Activated naive CD4-positive, alpha-beta T cell treated with anti-CD3 and anti-CD28 coated beads, Interleukin-2, amount 50 U/mL, for 24 hours (primary cell): ENCODE results near the gene TAF1A.

Experiments
- H3K27ac Mint-ChIP-seq: one replicate; pipeline ENCODE4 v1.8.0; 2021; ENCODE audit warnings: mild to moderate bottlenecking, mixed read lengths
- H3K27me3 Mint-ChIP-seq: one replicate; pipeline ENCODE4 v1.8.0; 2021; ENCODE audit warnings: mixed read lengths
- H3K36me3 Mint-ChIP-seq: one replicate; pipeline ENCODE4 v1.8.0; 2021; ENCODE audit warnings: mixed read lengths
- H3K4me1 Mint-ChIP-seq: one replicate; pipeline ENCODE4 v1.8.0; 2021; ENCODE audit warnings: mixed read lengths
- H3K4me3 Mint-ChIP-seq: one replicate; pipeline ENCODE4 v1.8.0; 2021; ENCODE audit warnings: mild to moderate bottlenecking, mixed read lengths
- H3K9me3 Mint-ChIP-seq: one replicate; pipeline ENCODE4 v1.8.0; 2021; ENCODE audit warnings: mixed read lengths

Gene TAF1A

GRCh38 chr1:222589462-222590302, at the start of gene TAF1A:
Gene TAF1A, minus strand, starts transcription at chr1:222589933.
- peak within 1 kb of the TSS; percentile 97 for H3K27ac Mint-ChIP-seq
- no peaks in the 10 kb centered on the region for H3K9me3 Mint-ChIP-seq
- H3K4me1 Mint-ChIP-seq, result peaks cover 69% of the 10 kb centered on the region
- peak within 1 kb of the TSS; percentile 99 for H3K4me3 Mint-ChIP-seq
- no peaks in the 10 kb centered on the region for H3K27me3 Mint-ChIP-seq
- peaks cover 20% of the 10 kb centered on the region for H3K36me3 Mint-ChIP-seq

- Mint-ChIP-seq H3K4me3 (no peak overlapping the region), H3K4me1 (peaks cover 5% of the 10 kb centered on the region), H3K36me3 (peaks cover 18% of the 10 kb centered on the region), H3K9me3 (no peaks in the 10 kb centered on the region), H3K27me3 (no peaks in the 10 kb centered on the region), H3K27ac (no peak overlapping the region)
Observed at GRCh38 chr1:222634180-222635013, 44.7 kb upstream of the TAF1A start.

- H3K36me3 Mint-ChIP-seq, result peaks cover 16% of the 10 kb centered on the region
- H3K4me3 Mint-ChIP-seq, result no peak overlapping the region
- no peak overlapping the region for H3K27ac Mint-ChIP-seq
- H3K4me1 Mint-ChIP-seq, result peaks cover 5% of the 10 kb centered on the region
- H3K9me3 Mint-ChIP-seq, result no peaks in the 10 kb centered on the region
- H3K27me3 Mint-ChIP-seq, result no peaks in the 10 kb centered on the region
Observed at GRCh38 chr1:222632749-222633148, 43.0 kb upstream of the TAF1A start.

- Mint-ChIP-seq H3K36me3 (peaks cover 16% of the 10 kb centered on the region), H3K9me3 (no peaks in the 10 kb centered on the region), H3K27ac (no peak overlapping the region), H3K4me1 (peaks cover 5% of the 10 kb centered on the region), H3K27me3 (no peaks in the 10 kb centered on the region), H3K4me3 (no peak overlapping the region)
Observed at GRCh38 chr1:222631611-222632208, 42.0 kb upstream of the TAF1A start.

- Mint-ChIP-seq H3K27me3 (no peaks in the 10 kb centered on the region), H3K9me3 (no peaks in the 10 kb centered on the region), H3K4me3 (no peak overlapping the region), H3K27ac (no peak overlapping the region), H3K4me1 (peaks cover 5% of the 10 kb centered on the region), H3K36me3 (peaks cover 19% of the 10 kb centered on the region)
Observed at GRCh38 chr1:222629921-222630535, 40.3 kb upstream of the TAF1A start.

GRCh38 chr1:222627232-222627631, 37.5 kb upstream of the TAF1A start:
- Mint-ChIP-seq H3K27me3 (no peaks in the 10 kb centered on the region), H3K4me3 (no peak overlapping the region), H3K36me3 (peaks cover 24% of the 10 kb centered on the region), H3K4me1 (peaks cover 3% of the 10 kb centered on the region), H3K9me3 (no peaks in the 10 kb centered on the region), H3K27ac (no peak overlapping the region)

GRCh38 chr1:222624214-222624613, 34.5 kb upstream of the TAF1A start:
- H3K27me3 Mint-ChIP-seq, result no peaks in the 10 kb centered on the region
- no peaks in the 10 kb centered on the region for H3K9me3 Mint-ChIP-seq
- no peak overlapping the region for H3K27ac Mint-ChIP-seq
- H3K4me1 Mint-ChIP-seq, result peaks cover 26% of the 10 kb centered on the region
- H3K36me3 Mint-ChIP-seq, result peaks cover 23% of the 10 kb centered on the region
- H3K4me3 Mint-ChIP-seq, result no peak overlapping the region

- H3K27me3 Mint-ChIP-seq, result no peaks in the 10 kb centered on the region
- H3K9me3 Mint-ChIP-seq, result no peaks in the 10 kb centered on the region
- peaks cover 23% of the 10 kb centered on the region for H3K36me3 Mint-ChIP-seq
- no peak overlapping the region for H3K4me3 Mint-ChIP-seq
- H3K4me1 Mint-ChIP-seq, result peaks cover 30% of the 10 kb centered on the region
- no peak overlapping the region for H3K27ac Mint-ChIP-seq
Observed at GRCh38 chr1:222623458-222623857, 33.7 kb upstream of the TAF1A start.

GRCh38 chr1:222622765-222623164, 33.0 kb upstream of the TAF1A start:
- Mint-ChIP-seq H3K27me3 (no peaks in the 10 kb centered on the region), H3K36me3 (peaks cover 20% of the 10 kb centered on the region), H3K9me3 (no peaks in the 10 kb centered on the region), H3K4me3 (no peak overlapping the region), H3K27ac (no peak overlapping the region), H3K4me1 (peaks cover 30% of the 10 kb centered on the region)

- no peak overlapping the region for H3K4me3 Mint-ChIP-seq
- H3K36me3 Mint-ChIP-seq, result peaks cover 14% of the 10 kb centered on the region
- no peak overlapping the region for H3K27ac Mint-ChIP-seq
- no peaks in the 10 kb centered on the region for H3K9me3 Mint-ChIP-seq
- peaks cover 30% of the 10 kb centered on the region for H3K4me1 Mint-ChIP-seq
- H3K27me3 Mint-ChIP-seq, result no peaks in the 10 kb centered on the region
Observed at GRCh38 chr1:222620566-222620965, 30.8 kb upstream of the TAF1A start.

GRCh38 chr1:222618880-222619596, 29.3 kb upstream of the TAF1A start:
- Mint-ChIP-seq H3K36me3 (peaks cover 14% of the 10 kb centered on the region), H3K27ac (peak overlapping the region; percentile 66), H3K4me3 (peak overlapping the region; percentile 86), H3K9me3 (no peaks in the 10 kb centered on the region), H3K4me1 (peaks cover 30% of the 10 kb centered on the region), H3K27me3 (peaks cover 3% of the 10 kb centered on the region)

- peak within 1 kb of the TSS; percentile 95 for H3K27ac Mint-ChIP-seq
- peaks cover 12% of the 10 kb centered on the region for H3K36me3 Mint-ChIP-seq
- H3K4me3 Mint-ChIP-seq, result peak within 1 kb of the TSS; percentile 89
- peaks cover 30% of the 10 kb centered on the region for H3K4me1 Mint-ChIP-seq
- no peaks in the 10 kb centered on the region for H3K9me3 Mint-ChIP-seq
- peaks cover 3% of the 10 kb centered on the region for H3K27me3 Mint-ChIP-seq
Observed at GRCh38 chr1:222618001-222618879, 28.5 kb upstream of the TAF1A start, which contains the start of gene MIA3. Gene MIA3, plus strand, starts transcription at chr1:222618097. Its CDS starts 14 bp downstream, at chr1:222618111.

GRCh38 chr1:222617367-222617951, 27.7 kb upstream of the TAF1A start:
- peaks cover 6% of the 10 kb centered on the region for H3K27me3 Mint-ChIP-seq
- peaks cover 6% of the 10 kb centered on the region for H3K36me3 Mint-ChIP-seq
- peaks cover 27% of the 10 kb centered on the region for H3K4me1 Mint-ChIP-seq
- peak overlapping the region; percentile 95 for H3K27ac Mint-ChIP-seq
- peak overlapping the region; percentile 89 for H3K4me3 Mint-ChIP-seq
- H3K9me3 Mint-ChIP-seq, result no peaks in the 10 kb centered on the region

GRCh38 chr1:222616525-222616924, 26.8 kb upstream of the TAF1A start:
- Mint-ChIP-seq H3K36me3 (peaks cover 6% of the 10 kb centered on the region), H3K27ac (no peak overlapping the region), H3K27me3 (peaks cover 6% of the 10 kb centered on the region), H3K4me1 (peaks cover 27% of the 10 kb centered on the region), H3K4me3 (no peak overlapping the region), H3K9me3 (no peaks in the 10 kb centered on the region)
